Left lung (tissue), 10 donors: Measurements from ENCODE around the gene HERPUD1. TPM values are rescaled to one million over a fixed set of nuclear protein-coding genes. Genes with fewer than 3 reads are reported as not detected.

Source experiments
- ATAC-seq: fragments of 200-7000 bp; cut with Tn5 transposase; one replicate; pipeline ENCODE4 v1.9.1; 2020; ENCODE audit warnings: moderate library complexity
- DNase-seq, 4 donors: peaks; one replicate each; pipeline ENCODE4 v3.0.0-alpha.2; 2013 to 2020
- H3K27ac ChIP-seq, 2 donors: fragments of 200-600 bp; sonication (generic) in 1 of 2; one replicate each; pipeline versions ENCODE4 v1.5.0 to v1.8.0; 2020 to 2021
- H3K27me3 ChIP-seq, 2 donors: fragments of 200-600 bp; sonication (generic) in 1 of 2; one replicate each; pipeline versions ENCODE4 v1.5.0 to v1.8.0; 2020 to 2021
- H3K36me3 ChIP-seq, 2 donors: fragments of 200-600 bp; sonication (generic) in 1 of 2; one replicate each; pipeline versions ENCODE4 v1.5.0 to v1.8.0; 2020 to 2021
- H3K4me1 ChIP-seq, 2 donors: fragments of 200-600 bp; one replicate each; pipeline ENCODE4 v1.8.0; 2021
- H3K4me3 ChIP-seq, 2 donors: fragments of 200-600 bp; sonication (generic) in 1 of 2; one replicate each; pipeline versions ENCODE4 v1.5.0 to v1.8.0; 2020 to 2021; ENCODE audit warnings: mild to moderate bottlenecking in 1 of 2
- H3K9me3 ChIP-seq, 2 donors: fragments of 200-600 bp; sonication (generic) in 1 of 2; one replicate each; pipeline versions ENCODE4 v1.5.0 to v1.8.0; 2020 to 2021
- CTCF ChIP-seq, 2 donors: fragments of 200-600 bp; sonication (generic) in 1 of 2; IDR thresholded peaks; one replicate each; pipeline versions ENCODE4 v1.5.0 to v1.8.0; 2021; ENCODE audit warnings: antibody characterized with exemption in 2 of 2
- intact Hi-C, 2 donors: fragments of 100-400 bp; cut with DNase I; formaldehyde crosslinking; loops; one replicate each; pipeline versions ENCODE4 v1.11.2 to v1.14.2; 2022
- polyA plus RNA-seq, 6 donors: library from polyadenylated mRNA; unstranded; fragments of 120-200 nt; gene quantifications; one replicate each; pipeline ENCODE4 v1.2.1, GENCODE V29; 2013; ENCODE audit not compliant: insufficient read length in 6 of 6
- total RNA-seq, 2 donors: library from RNA; stranded (reverse); fragmentation: NEBNext Ultra II Directional; extraction: Animal tissue kit (Norgen Biotek cat#: 25700); gene quantifications; one replicate each; pipeline ENCODE4 v1.2.1, GENCODE V29; 2021
- donor health status: DM: no; HTN: yes; CAD: no.
- donor health status: DM: no; HTN: no; CAD: no.

HERPUD1 gene
- total and polyA plus RNA-seq, 8 donors, result 99.6 to 155 (median 115) TPM

GRCh38 chr16:56960681-56961281, 28.8 kb downstream of the HERPUD1 start:
- DNase-seq (no peak), ATAC-seq (no peak)
- intact Hi-C loops, result no loop called here
- peaks cover 0 to 40% of the 10 kb centered on the region in 2 donors for H3K4me1 ChIP-seq
- H3K36me3 ChIP-seq, result no peaks in the 10 kb centered on the region
- no peaks in the 10 kb centered on the region for H3K27me3 ChIP-seq
- no peak for TF ChIP-seq CTCF (IDR thresholded peaks at IDR 0.05)
- H3K4me3 ChIP-seq, result no peak overlapping the region
- peak overlapping the region in 1 of 2 donors; percentile 18 for H3K27ac ChIP-seq
- H3K9me3 ChIP-seq, result no peaks in the 10 kb centered on the region

GRCh38 chr16:56961386-56961785, 29.4 kb downstream of the HERPUD1 start:
- Histone ChIP-seq H3K27ac (peak overlapping the region in 1 of 2 donors; percentile 18), H3K4me1 (peaks cover 0 to 46% of the 10 kb centered on the region in 2 donors), H3K27me3 (no peaks in the 10 kb centered on the region), H3K4me3 (no peak overlapping the region), H3K36me3 (no peaks in the 10 kb centered on the region), H3K9me3 (no peaks in the 10 kb centered on the region)
- ATAC-seq (no peak), DNase-seq (peak in 1 of 4 donors; percentile 46)
- no peak for TF ChIP-seq CTCF (IDR thresholded peaks at IDR 0.05)
- intact Hi-C loops, result no loop called here

- H3K27ac ChIP-seq, result peak within 1 kb of the TSS in 1 of 2 donors; percentile 18
- no peak within 1 kb of the TSS for H3K4me3 ChIP-seq
- DNase-seq (no peak), ATAC-seq (no peak)
- TF ChIP-seq CTCF (IDR thresholded peaks at IDR 0.05), result no peak
- no peaks in the 10 kb centered on the region for H3K36me3 ChIP-seq
- H3K4me1 ChIP-seq, result peaks cover 0 to 46% of the 10 kb centered on the region in 2 donors
- no peaks in the 10 kb centered on the region for H3K9me3 ChIP-seq
- H3K27me3 ChIP-seq, result no peaks in the 10 kb centered on the region
- intact Hi-C loops, result no loop called here
Observed at GRCh38 chr16:56961851-56962281, 29.9 kb downstream of the HERPUD1 start, which contains the start of gene CETP. Gene CETP, plus strand, starts transcription at chr16:56961950. Its CDS starts 30 bp downstream, at chr16:56961980.

GRCh38 chr16:56964243-56965148, 32.6 kb downstream of the HERPUD1 start:
- Histone ChIP-seq H3K27me3 (no peaks in the 10 kb centered on the region), H3K4me1 (peaks cover 0 to 47% of the 10 kb centered on the region in 2 donors), H3K9me3 (no peaks in the 10 kb centered on the region), H3K4me3 (no peak overlapping the region), H3K36me3 (no peaks in the 10 kb centered on the region), H3K27ac (peak overlapping the region in 1 of 2 donors; percentile 60)
- peak; percentile 88 to 94 for TF ChIP-seq CTCF (IDR thresholded peaks at IDR 0.05)
- peak in 3 of 4 donors; percentile 74 to 98 (median 91) for DNase-seq
- intact Hi-C loops, result no loop called here
- ATAC-seq, result peak; percentile 89
